CD8-positive, alpha-beta memory T cell (primary cell): ENCODE results near the gene PDCD4. TPM values are rescaled to one million over a fixed set of nuclear protein-coding genes. Genes with fewer than 3 reads are reported as not detected.

Experiments
- CTCF ChIA-PET: fragments of 350-600 bp; sonication (Branson Sonifier 250); formaldehyde crosslinking; loops from one replicate; lab custom pipeline; 2021; ENCODE audit warnings: antibody characterized with exemption; lab: Charles Lee
- POLR2A ChIA-PET: fragments of 350-600 bp; sonication (Branson Sonifier 250); formaldehyde crosslinking; loops from one replicate; lab custom pipeline; 2021; ENCODE audit warnings: antibody characterized with exemption; lab: Charles Lee
- DNase-seq, 5 donors: peaks; one replicate each; pipeline versions ENCODE4 v3.0.0 to v3.0.0-alpha.2; 2020 to 2022; ENCODE audit warnings: mixed read lengths in 1 of 5
- H3K27ac ChIP-seq: one replicate; pipeline ENCODE4 v1.7.0; 2013; ENCODE audit warnings: low read depth, mild to moderate bottlenecking, low read length, moderate library complexity
- H3K27me3 ChIP-seq: 2 replicates; pipeline ENCODE4 v1.7.0; 2013; ENCODE audit warnings: low read length, mild to moderate bottlenecking; ENCODE audit not compliant: insufficient read depth, poor library complexity, severe bottlenecking
- H3K36me3 ChIP-seq: 2 replicates; pipeline ENCODE4 v1.7.0; 2013; ENCODE audit warnings: mild to moderate bottlenecking, low read length, moderate library complexity; ENCODE audit not compliant: insufficient read depth
- H3K4me1 ChIP-seq: 2 replicates; pipeline ENCODE4 v1.7.0; 2013; ENCODE audit warnings: mild to moderate bottlenecking, low read length, moderate library complexity; ENCODE audit not compliant: insufficient read depth
- H3K4me3 ChIP-seq: 2 replicates; pipeline ENCODE4 v1.7.0; 2013; ENCODE audit warnings: mild to moderate bottlenecking, low read length
- H3K9me3 ChIP-seq: 2 replicates; pipeline ENCODE4 v1.7.0; 2013; ENCODE audit warnings: mild to moderate bottlenecking, low read length
- H3K27ac Mint-ChIP-seq, 8 donors: one replicate each; pipeline ENCODE4 v1.8.0; 2020 to 2021; ENCODE audit warnings: mixed read lengths in 8 of 8, mild to moderate bottlenecking in 6 of 8, inconsistent platforms in 3 of 8, moderate library complexity in 3 of 8
- H3K27me3 Mint-ChIP-seq, 2 donors: one replicate each; pipeline ENCODE4 v1.8.0; 2020 to 2021; ENCODE audit warnings: mixed read lengths in 2 of 2, mild to moderate bottlenecking in 1 of 2, moderate library complexity in 1 of 2
- H3K36me3 Mint-ChIP-seq, 3 donors: one replicate each; pipeline ENCODE4 v1.8.0; 2020 to 2021; ENCODE audit warnings: mixed read lengths in 3 of 3, inconsistent platforms in 1 of 3, mild to moderate bottlenecking in 1 of 3
- H3K4me1 Mint-ChIP-seq, 3 donors: one replicate each; pipeline ENCODE4 v1.8.0; 2020 to 2021; ENCODE audit warnings: mixed read lengths in 3 of 3, inconsistent platforms in 1 of 3, mild to moderate bottlenecking in 1 of 3
- H3K4me3 Mint-ChIP-seq, 7 donors: one replicate each; pipeline ENCODE4 v1.8.0; 2020 to 2021; ENCODE audit warnings: mixed read lengths in 7 of 7, mild to moderate bottlenecking in 6 of 7, moderate library complexity in 4 of 7, inconsistent platforms in 2 of 7
- H3K9me3 Mint-ChIP-seq, 5 donors: one replicate each; pipeline ENCODE4 v1.8.0; 2020 to 2022; ENCODE audit warnings: mixed read lengths in 5 of 5, mild to moderate bottlenecking in 3 of 5, moderate library complexity in 2 of 5, inconsistent platforms in 1 of 5
- polyA plus RNA-seq: library from polyadenylated mRNA; unstranded; fragments of 300-500 nt; fragmentation: Illumina TruSeq; gene quantifications from one replicate; pipeline ENCODE4 v1.2.3, GENCODE V29; 2021
- total RNA-seq, 2 experiments: library from RNA; stranded (reverse); gene quantifications; one replicate each; pipeline ENCODE4 v1.2.3, GENCODE V29; 2021

PDCD4 gene
- total and polyA plus RNA-seq, 3 experiments from 2014 or later = 88.4 to 540 (median 96.1) TPM

DNA sequence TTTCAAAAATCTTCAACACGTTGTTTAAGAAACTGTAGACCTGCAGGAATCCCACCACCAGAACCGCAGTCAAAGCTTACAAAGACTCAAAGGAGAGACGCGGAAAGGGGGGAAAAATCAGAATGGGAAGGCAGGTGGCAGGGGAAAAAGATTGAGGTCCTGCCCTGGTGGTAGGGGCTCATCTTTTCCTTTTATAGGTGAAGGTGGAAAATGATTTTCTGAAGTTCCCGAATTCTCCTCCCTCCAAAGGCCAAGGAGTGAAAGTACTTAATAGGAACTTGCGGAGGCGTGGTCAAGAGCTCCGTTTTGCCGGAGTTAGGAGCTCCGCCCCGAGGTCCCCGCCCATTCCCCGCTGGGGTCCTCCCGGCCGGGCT, 46.5 kb downstream of the PDCD4 start:
- H3K36me3 ChIP-seq = no peaks in the 10 kb centered on the region
- H3K27ac ChIP-seq = peak overlapping the region; percentile 96
- ChIA-PET POLR2A (interaction anchor here (0.6 to 2.4 kb wide), 2 partner anchors 9 to 15 kb away, joined by 4 to 6 read pairs; no protein-coding TSS in a partner anchor), CTCF (interaction anchor here (0.9 to 2.7 kb wide), 7 partner anchors 11 to 46 kb away, joined by 3 to 14 read pairs (median 3); no protein-coding TSS in a partner anchor)
- Mint-ChIP-seq H3K4me3 (peak overlapping the region; percentile 92 to 99 (median 97)), H3K4me1 (peaks cover 38 to 64% (median 55%) of the 10 kb centered on the region in 3 donors), H3K36me3 (peaks cover 0 to 38% (median 3%) of the 10 kb centered on the region in 3 donors), H3K27me3 (no peaks in the 10 kb centered on the region), H3K27ac (peak overlapping the region; percentile 97 to 100 (median 100)), H3K9me3 (no peaks in the 10 kb centered on the region)
- no peaks in the 10 kb centered on the region for H3K27me3 ChIP-seq
- peaks cover 10% of the 10 kb centered on the region for H3K4me1 ChIP-seq
- H3K9me3 ChIP-seq = no peaks in the 10 kb centered on the region
- peak overlapping the region; percentile 82 for H3K4me3 ChIP-seq
- peak; percentile 78 to 90 (median 81) for DNase-seq

DNA sequence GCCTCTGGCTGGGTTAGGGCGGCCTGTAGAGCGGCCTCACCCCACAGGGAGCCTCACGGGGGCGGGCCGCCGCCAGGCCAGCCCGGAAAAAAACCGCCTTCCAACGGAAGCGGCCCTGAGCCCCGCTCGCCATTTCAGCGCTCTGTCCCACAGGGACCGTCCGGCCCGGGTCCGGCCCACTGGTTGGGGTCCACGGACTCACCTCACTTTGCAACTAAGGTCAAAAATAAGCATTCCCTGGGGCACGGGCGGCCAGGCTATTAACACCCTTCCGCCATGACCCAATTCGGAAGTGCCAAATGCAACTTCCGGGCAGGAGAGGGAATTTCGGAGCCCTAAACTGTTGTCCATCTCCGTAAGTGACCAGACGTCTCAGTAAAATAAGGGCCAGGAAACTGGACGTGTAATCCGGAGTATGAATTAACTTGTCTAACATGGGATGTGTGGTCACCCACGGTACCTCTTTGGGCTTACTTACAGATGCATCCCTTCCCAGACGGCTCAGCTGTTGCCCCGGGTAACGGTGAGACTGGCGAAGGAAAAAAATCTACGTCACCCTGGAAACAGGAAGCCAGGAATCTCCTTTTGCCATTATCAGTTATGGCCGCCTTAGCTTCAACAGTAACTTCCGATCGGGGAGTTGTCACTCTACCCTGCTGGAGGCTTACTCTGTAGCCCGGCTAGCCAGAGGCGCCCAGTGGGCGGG, 47.1 kb downstream of the PDCD4 start, which contains the start of gene BBIP1:
Gene BBIP1 (minus strand): TSS at position 538 of the 706 bp plus-strand sequence. CDS start 1,023 bp downstream, outside the sequence.
- DNase-seq = peak in 1 of 5 donors; percentile 98
- H3K36me3 ChIP-seq = no peaks in the 10 kb centered on the region
- CTCF ChIA-PET = interaction anchor here (0.7 to 2.7 kb wide), 10 partner anchors 11 to 54 kb away, joined by 3 to 14 read pairs (median 3); partner anchors contain the start of gene PDCD4

DNA sequence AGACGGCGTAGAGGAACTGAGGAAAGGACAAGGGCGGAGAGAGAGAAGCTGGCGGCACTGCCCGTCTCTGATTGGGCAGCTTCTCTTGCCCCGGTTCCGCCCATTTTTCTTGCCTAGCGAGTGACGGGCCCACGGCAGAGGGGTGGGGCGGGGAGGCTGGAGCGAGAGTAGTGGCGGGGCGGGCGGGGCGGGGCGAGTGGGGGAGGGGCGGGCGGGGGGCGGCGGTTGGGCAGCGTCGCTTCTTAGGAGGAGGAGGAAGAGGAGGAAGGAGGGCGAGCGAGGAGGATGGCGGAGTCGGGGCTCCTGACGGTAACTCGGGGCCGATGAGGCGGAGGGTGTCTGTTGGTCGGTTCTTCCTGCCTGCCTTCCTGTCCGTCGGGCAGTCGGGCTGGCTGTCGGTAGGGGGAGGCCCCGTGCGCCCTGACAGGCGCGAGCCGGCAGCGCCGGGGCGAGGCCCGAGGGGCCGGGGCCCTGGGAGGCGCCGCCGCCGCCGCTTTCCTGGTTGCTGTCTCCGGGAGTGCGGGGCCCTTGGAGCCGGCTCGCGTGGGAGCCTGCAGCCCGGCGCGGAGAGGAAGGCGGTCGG, 47.7 kb downstream of the PDCD4 start, which contains the start of gene SHOC2:
Gene SHOC2 (plus strand): TSS at position 256 of the 583 bp plus-strand sequence. CDS start 44,755 bp downstream, outside the sequence.
- CTCF ChIA-PET = interaction anchor here (0.7 to 2.7 kb wide), 8 partner anchors 16 to 55 kb away, joined by 3 to 14 read pairs (median 3); partner anchors contain the start of gene PDCD4
- peaks cover 46 to 70% (median 61%) of the 10 kb centered on the region in 3 donors for H3K4me1 Mint-ChIP-seq

More for the DNA sequence above, 47.1 kb downstream of the PDCD4 start, which contains the start of gene BBIP1:
- peak within 1 kb of the TSS; percentile 99 to 100 (median 100) for H3K27ac Mint-ChIP-seq
- H3K27me3 Mint-ChIP-seq = no peaks in the 10 kb centered on the region
- peak within 1 kb of the TSS; percentile 96 for H3K27ac ChIP-seq
- POLR2A ChIA-PET = interaction anchor here (0.6 to 2.4 kb wide), 12 partner anchors 8 to 614 kb away, joined by 3 to 7 read pairs (median 4); partner anchors contain the start of gene PDCD4
- peaks cover 10% of the 10 kb centered on the region for H3K4me1 ChIP-seq
- no peaks in the 10 kb centered on the region for H3K9me3 Mint-ChIP-seq
- peaks cover 42 to 70% (median 60%) of the 10 kb centered on the region in 3 donors for H3K4me1 Mint-ChIP-seq
- peak within 1 kb of the TSS; percentile 92 to 99 (median 97) for H3K4me3 Mint-ChIP-seq
- no peaks in the 10 kb centered on the region for H3K27me3 ChIP-seq
- H3K4me3 ChIP-seq = peak within 1 kb of the TSS; percentile 82
- H3K9me3 ChIP-seq = no peaks in the 10 kb centered on the region
- H3K36me3 Mint-ChIP-seq = peaks cover 0 to 38% (median 3%) of the 10 kb centered on the region in 3 donors

DNA sequence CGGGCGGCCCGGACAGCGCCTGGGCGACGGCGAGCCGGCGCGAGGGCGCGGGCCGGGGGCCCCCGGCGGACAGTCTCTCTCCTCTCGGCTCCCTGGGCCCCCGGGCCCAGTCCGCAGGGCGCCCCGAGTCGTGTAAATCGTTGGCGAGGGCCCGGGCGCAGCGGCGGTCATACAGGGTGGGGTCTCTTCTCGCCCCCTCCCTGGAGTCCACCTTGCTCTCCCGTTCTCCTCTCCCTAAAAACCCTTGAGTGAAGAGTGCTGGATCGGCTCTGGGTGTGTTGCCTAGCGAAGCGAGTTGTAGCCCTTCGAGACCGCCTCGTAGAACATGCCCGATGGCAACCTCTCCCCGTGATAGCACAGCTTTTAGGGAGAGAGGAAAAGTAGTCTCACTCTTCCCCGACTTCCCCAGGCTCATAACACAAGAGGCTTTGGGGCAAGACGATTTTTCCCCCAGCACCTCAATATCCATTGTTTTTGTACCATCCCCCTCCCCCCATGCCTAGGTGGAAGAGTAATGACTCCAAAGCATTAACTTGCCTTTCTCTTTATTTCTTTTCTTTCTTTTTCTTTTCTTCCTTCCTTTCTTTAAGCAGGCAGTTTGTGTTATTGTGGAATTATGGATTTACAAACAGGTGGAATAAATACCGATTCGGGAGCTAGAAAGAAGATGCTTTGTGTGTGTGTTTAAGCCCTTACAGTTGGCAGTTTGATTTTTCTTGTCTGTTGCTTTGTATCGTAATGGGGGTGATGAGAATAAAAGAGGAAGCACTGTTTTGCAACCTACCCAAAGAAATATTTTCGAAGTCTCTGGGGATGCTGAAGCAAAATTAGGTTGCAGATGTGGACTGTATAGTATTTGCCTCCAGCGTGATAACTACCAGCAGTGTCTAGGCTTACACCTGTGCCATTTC, 48.5 kb downstream of the PDCD4 start:
- peak in 2 of 5 donors; percentile 2 to 53 for DNase-seq
- POLR2A ChIA-PET = interaction anchor here (0.6 kb wide), 1 partner anchor 615 kb away, joined by 5 read pairs; the partner anchor contains the start of gene SMNDC1
- Histone ChIP-seq H3K4me3 (peak overlapping the region; percentile 48), H3K27me3 (no peaks in the 10 kb centered on the region), H3K27ac (peak overlapping the region; percentile 24), H3K9me3 (no peaks in the 10 kb centered on the region), H3K36me3 (no peaks in the 10 kb centered on the region), H3K4me1 (peaks cover 14% of the 10 kb centered on the region)
- CTCF ChIA-PET = no interaction called here
- Mint-ChIP-seq H3K4me3 (peak overlapping the region; percentile 90 to 99 (median 92)), H3K27me3 (no peaks in the 10 kb centered on the region), H3K27ac (peak overlapping the region; percentile 73 to 100 (median 96)), H3K4me1 (peaks cover 48 to 67% (median 63%) of the 10 kb centered on the region in 3 donors), H3K9me3 (no peaks in the 10 kb centered on the region), H3K36me3 (peaks cover 0 to 35% (median 3%) of the 10 kb centered on the region in 3 donors)

More for the DNA sequence above, 47.7 kb downstream of the PDCD4 start, which contains the start of gene SHOC2:
- Mint-ChIP-seq H3K4me3 (peak within 1 kb of the TSS; percentile 92 to 99 (median 97)), H3K36me3 (peaks cover 0 to 37% (median 3%) of the 10 kb centered on the region in 3 donors), H3K9me3 (no peaks in the 10 kb centered on the region), H3K27me3 (no peaks in the 10 kb centered on the region), H3K27ac (peak within 1 kb of the TSS; percentile 99 to 100 (median 100))
- H3K4me3 ChIP-seq = peak within 1 kb of the TSS; percentile 82
- H3K36me3 ChIP-seq = no peaks in the 10 kb centered on the region
- H3K27me3 ChIP-seq = no peaks in the 10 kb centered on the region
- POLR2A ChIA-PET = interaction anchor here (0.6 to 1.1 kb wide), 10 partner anchors 9 to 614 kb away, joined by 3 to 7 read pairs (median 4); partner anchors contain the start of gene PDCD4
- peak within 1 kb of the TSS; percentile 96 for H3K27ac ChIP-seq
- H3K9me3 ChIP-seq = no peaks in the 10 kb centered on the region
- peak in 4 of 5 donors; percentile 96 to 99 (median 98) for DNase-seq
- peaks cover 14% of the 10 kb centered on the region for H3K4me1 ChIP-seq

DNA sequence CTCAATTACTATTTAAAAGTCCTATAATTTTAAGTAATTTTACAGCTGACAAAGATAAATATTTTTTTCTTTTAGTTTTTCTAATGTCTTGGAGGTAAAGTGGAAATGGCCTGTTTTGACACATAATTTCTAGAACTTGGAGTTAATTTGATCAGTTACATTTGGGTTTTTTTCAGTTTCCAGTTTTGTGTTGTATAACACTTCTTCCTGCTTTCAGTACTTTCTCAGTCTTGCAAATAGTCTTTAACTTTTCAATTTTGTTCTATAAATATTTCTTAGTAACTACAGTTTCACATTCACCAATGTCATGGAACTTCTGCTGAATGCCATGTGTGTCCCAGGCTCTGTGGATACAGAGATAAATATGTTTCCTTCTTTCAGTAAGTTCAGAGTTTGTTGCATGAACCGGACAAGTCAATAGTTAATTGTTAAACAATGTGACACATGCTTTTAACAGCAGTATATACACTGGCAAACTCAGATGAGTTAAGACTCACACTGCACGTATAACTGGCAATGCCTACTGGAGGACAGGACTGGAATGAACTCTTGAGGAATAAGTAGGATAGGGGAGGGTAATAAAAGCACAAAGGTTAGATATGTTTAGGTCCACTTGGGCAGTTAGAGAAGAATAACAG, 52.2 kb downstream of the PDCD4 start:
- peaks cover 0 to 13% (median 3%) of the 10 kb centered on the region in 3 donors for H3K36me3 Mint-ChIP-seq
- H3K27ac ChIP-seq = no peak overlapping the region
- no peaks in the 10 kb centered on the region for H3K36me3 ChIP-seq
- POLR2A ChIA-PET = interaction anchor here (0.6 kb wide), 1 partner anchor 1021 kb away, joined by 5 read pairs; no protein-coding TSS in a partner anchor
- CTCF ChIA-PET = no interaction called here
- DNase-seq = no peak
- H3K4me1 Mint-ChIP-seq = peaks cover 52 to 71% (median 70%) of the 10 kb centered on the region in 3 donors
- H3K4me3 Mint-ChIP-seq = no peak overlapping the region
- H3K27me3 Mint-ChIP-seq = no peaks in the 10 kb centered on the region
- no peaks in the 10 kb centered on the region for H3K9me3 Mint-ChIP-seq
- H3K27ac Mint-ChIP-seq = no peak overlapping the region
- H3K27me3 ChIP-seq = no peaks in the 10 kb centered on the region
- H3K4me3 ChIP-seq = no peak overlapping the region
- H3K4me1 ChIP-seq = peaks cover 14% of the 10 kb centered on the region
- H3K9me3 ChIP-seq = no peaks in the 10 kb centered on the region

DNA sequence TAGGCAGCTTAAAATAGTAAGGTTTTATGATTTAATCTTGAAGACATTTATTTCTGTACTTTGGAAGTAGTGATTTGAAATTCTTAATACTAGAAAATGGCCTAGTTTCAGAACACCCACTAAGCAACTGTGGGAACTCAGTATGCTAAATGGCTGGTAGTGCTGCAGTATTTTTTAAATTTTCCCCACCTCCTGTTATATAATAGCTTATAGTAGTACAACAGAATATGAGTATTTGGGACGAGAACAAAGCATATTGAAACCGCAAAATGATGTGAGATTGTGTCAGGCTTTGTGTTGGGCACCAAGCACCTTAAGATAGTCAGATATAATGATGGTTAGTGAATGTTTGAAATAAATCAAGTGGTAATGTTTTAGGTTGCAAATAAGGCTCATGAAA, 55.7 kb downstream of the PDCD4 start:
- Histone ChIP-seq H3K4me1 (peaks cover 17% of the 10 kb centered on the region), H3K9me3 (no peaks in the 10 kb centered on the region), H3K36me3 (no peaks in the 10 kb centered on the region), H3K27me3 (no peaks in the 10 kb centered on the region), H3K27ac (no peak overlapping the region), H3K4me3 (no peak overlapping the region)
- Mint-ChIP-seq H3K4me3 (no peak overlapping the region), H3K4me1 (peaks cover 40 to 51% (median 46%) of the 10 kb centered on the region in 3 donors), H3K27ac (peak overlapping the region in 1 of 8 donors; percentile 57), H3K27me3 (no peaks in the 10 kb centered on the region), H3K9me3 (no peaks in the 10 kb centered on the region), H3K36me3 (peaks cover 0 to 3% (median 3%) of the 10 kb centered on the region in 3 donors)
- DNase-seq = no peak
- ChIA-PET POLR2A (interaction anchor here (0.7 kb wide), 1 partner anchor 17 kb away, joined by 3 read pairs; no protein-coding TSS in a partner anchor), CTCF (no interaction called here)
